Liver (tissue), 9 donors: ENCODE results near the gene MYO18B. TPM values are rescaled to one million over a fixed set of nuclear protein-coding genes. Genes with fewer than 3 reads are reported as not detected.

Experiments
- DNase-seq: peaks from one replicate; pipeline ENCODE4 v3.0.0-alpha.2; 2017; ENCODE audit warnings: low spot score
- H3K27ac ChIP-seq, 2 donors: one replicate each; pipeline ENCODE4 v1.7.0; 2013; ENCODE audit warnings: inconsistent platforms in 2 of 2, low read length in 2 of 2, control low read depth in 1 of 2, low read depth in 1 of 2, mild to moderate bottlenecking in 1 of 2
- H3K27me3 ChIP-seq, 4 donors: one replicate each; pipeline versions ENCODE4 v1.6.1 to v1.7.0; 2013; ENCODE audit warnings: low read length in 3 of 4, inconsistent platforms in 1 of 4, mild to moderate bottlenecking in 1 of 4, moderate library complexity in 1 of 4; ENCODE audit not compliant: control insufficient read depth in 4 of 4, insufficient read depth in 4 of 4
- H3K36me3 ChIP-seq, 4 donors: one replicate each; pipeline versions ENCODE4 v1.6.1 to v1.7.0; 2013; ENCODE audit warnings: low read length in 3 of 4, mild to moderate bottlenecking in 3 of 4, low read depth in 1 of 4, moderate library complexity in 1 of 4; ENCODE audit not compliant: control insufficient read depth in 4 of 4, insufficient read depth in 3 of 4
- H3K4me1 ChIP-seq, 4 donors: one replicate each; pipeline versions ENCODE4 v1.6.1 to v1.7.0; 2013; ENCODE audit warnings: low read length in 3 of 4, mild to moderate bottlenecking in 3 of 4, moderate library complexity in 1 of 4; ENCODE audit not compliant: control insufficient read depth in 4 of 4, insufficient read depth in 4 of 4
- H3K4me3 ChIP-seq, 3 donors: one replicate each; pipeline versions ENCODE4 v1.6.1 to v1.7.0; 2013; ENCODE audit warnings: low read length in 3 of 3, control low read depth in 1 of 3, low read depth in 1 of 3, mild to moderate bottlenecking in 1 of 3
- H3K9ac ChIP-seq, 2 donors: one replicate each; pipeline ENCODE4 v1.7.0; 2013; ENCODE audit warnings: low read length in 2 of 2, mild to moderate bottlenecking in 2 of 2, moderate library complexity in 2 of 2, control low read depth in 1 of 2, low read depth in 1 of 2
- H3K9me3 ChIP-seq, 4 donors: one replicate each; pipeline versions ENCODE4 v1.6.1 to v1.7.0; 2013; ENCODE audit warnings: low read length in 3 of 4; ENCODE audit not compliant: control insufficient read depth in 4 of 4
- ATF3 ChIP-seq: IDR thresholded peaks from 2 replicates; pipeline ENCODE4 v1.6.1; 2016; ENCODE audit warnings: antibody characterized with exemption
- CTCF ChIP-seq: fragments of 150-350 bp; IDR thresholded peaks from 2 replicates; pipeline ENCODE4 v1.5.1; 2017; ENCODE audit warnings: improper control_type of control experiment, low read depth, low read length; ENCODE audit not compliant: missing input control
- EGR1 ChIP-seq, 2 donors: IDR thresholded peaks; 2 replicates each; pipeline ENCODE4 v1.6.1; 2016 to 2018; ENCODE audit warnings: antibody characterized with exemption in 2 of 2, low read depth in 2 of 2
- FOXA1 ChIP-seq: IDR thresholded peaks from 2 replicates; pipeline ENCODE4 v1.6.1; 2016; ENCODE audit warnings: antibody characterized with exemption
- FOXA2 ChIP-seq: IDR thresholded peaks from 2 replicates; pipeline ENCODE4 v1.6.1; 2016; ENCODE audit warnings: antibody characterized with exemption
- GABPA ChIP-seq, 2 donors: IDR thresholded peaks in 1 of 2; conservative IDR thresholded peaks in 1 of 2; 2 replicates each; pipeline ENCODE4 v1.6.1; 2016; ENCODE audit warnings: antibody characterized with exemption in 2 of 2, mild to moderate bottlenecking in 1 of 2, moderate library complexity in 1 of 2
- HNF4A ChIP-seq, 2 donors: conservative IDR thresholded peaks; 2 replicates each; pipeline ENCODE4 v1.6.1; 2016; ENCODE audit warnings: antibody characterized with exemption in 2 of 2, mild to moderate bottlenecking in 2 of 2
- HNF4G ChIP-seq: IDR thresholded peaks from 2 replicates; pipeline ENCODE4 v1.6.1; 2016; ENCODE audit warnings: antibody characterized with exemption
- JUND ChIP-seq, 2 donors: IDR thresholded peaks; 2 replicates each; pipeline ENCODE4 v1.6.1; 2016; ENCODE audit warnings: antibody characterized with exemption in 2 of 2
- MAX ChIP-seq: IDR thresholded peaks from 2 replicates; pipeline ENCODE4 v1.6.1; 2016; ENCODE audit warnings: antibody characterized with exemption
- NR2F2 ChIP-seq: IDR thresholded peaks from 2 replicates; pipeline ENCODE4 v1.6.1; 2016; ENCODE audit warnings: antibody characterized with exemption
- RAD21 ChIP-seq, 2 donors: IDR thresholded peaks; 2 replicates each; pipeline ENCODE4 v1.6.1; 2016; ENCODE audit warnings: antibody characterized with exemption in 2 of 2, mild to moderate bottlenecking in 2 of 2
- REST ChIP-seq: IDR thresholded peaks from 2 replicates; pipeline ENCODE4 v1.6.1; 2016; ENCODE audit warnings: antibody characterized with exemption, mild to moderate bottlenecking
- RXRA ChIP-seq, 2 donors: IDR thresholded peaks; 2 replicates each; pipeline ENCODE4 v1.6.1; 2017 to 2018; ENCODE audit warnings: antibody characterized with exemption in 2 of 2, mild to moderate bottlenecking in 1 of 2
- SP1 ChIP-seq: IDR thresholded peaks from 2 replicates; pipeline ENCODE4 v1.6.1; 2018; ENCODE audit warnings: antibody characterized with exemption, mild to moderate bottlenecking
- TAF1 ChIP-seq: conservative IDR thresholded peaks from 2 replicates; pipeline ENCODE4 v1.6.1; 2016; ENCODE audit warnings: antibody characterized with exemption, mild to moderate bottlenecking
- YY1 ChIP-seq: IDR thresholded peaks from 2 replicates; pipeline ENCODE4 v1.6.1; 2016; ENCODE audit warnings: antibody characterized with exemption, mild to moderate bottlenecking
- ZBTB33 ChIP-seq: IDR thresholded peaks from 2 replicates; pipeline ENCODE4 v1.6.1; 2016; ENCODE audit warnings: antibody characterized with exemption
- WGBS: extraction: QIAGEN DNeasy Blood & Tissue Kit; methylation state at CpG from one replicate; pipeline ENCODE4 v1.1.7; 2013; 5-methylcytosine and 5-hydroxymethylcytosine counted together
- polyA plus RNA-seq, 2 donors: library from polyadenylated mRNA; stranded (reverse) in 1 of 2; unstranded in 1 of 2; fragments of 200-250 nt in 1 of 2; fragments of >200 nt in 1 of 2; fragmentation: Nextera tagmentation in 1 of 2; extraction: Ambion mirVana in 1 of 2; gene quantifications; one replicate each; pipeline versions ENCODE4 v1.2.1 to v1.2.3, GENCODE V29; 2013 to 2015
- total RNA-seq, 2 donors: library from RNA; depleted of rRNA; stranded (reverse); fragments of >200 nt; gene quantifications; one replicate each; pipeline ENCODE4 v1.2.3, GENCODE V29; 2014
- donor health status: healthy.
- donor health status: healthy.
- donor health status: healthy.
- donor health status: healthy.
- donor health status: healthy.

Gene MYO18B
- total and polyA plus RNA-seq, 4 donors: under 0.01 to 4.2 (median 0.02) TPM; not detected in 1

GRCh38 chr22:25804676-25805075 is 62.7 kb downstream of the MYO18B start:
- H3K27me3 ChIP-seq: peaks cover 0 to 4% (median 1%) of the 10 kb centered on the region in 4 donors
- TF ChIP-seq RXRA (IDR thresholded peaks at IDR 0.05) (no peak), FOXA2 (no peak), HNF4A (conservative IDR thresholded peaks at IDR 0.05) (no peak)
- H3K27ac ChIP-seq: no peak overlapping the region
- H3K4me1 ChIP-seq: no peaks in the 10 kb centered on the region
- H3K9ac ChIP-seq: no peak overlapping the region
- no peak for DNase-seq
- peaks cover 0 to 6% (median 3%) of the 10 kb centered on the region in 4 donors for H3K9me3 ChIP-seq
- 82% methylated on average over 6 of the region's 6 CpGs for WGBS
- H3K36me3 ChIP-seq: no peaks in the 10 kb centered on the region
- no peak overlapping the region for H3K4me3 ChIP-seq

- Histone ChIP-seq H3K4me1 (no peaks in the 10 kb centered on the region), H3K9me3 (peaks cover 0 to 6% (median 3%) of the 10 kb centered on the region in 4 donors), H3K9ac (no peak overlapping the region), H3K27me3 (peaks cover 0 to 4% (median 1%) of the 10 kb centered on the region in 4 donors), H3K36me3 (no peaks in the 10 kb centered on the region), H3K4me3 (no peak overlapping the region), H3K27ac (no peak overlapping the region)
- DNase-seq: no peak
- TF ChIP-seq JUND (IDR thresholded peaks at IDR 0.05) (no peak), FOXA2 (no peak), RAD21 (IDR thresholded peaks at IDR 0.05) (no peak), ATF3 (no peak), SP1 (no peak), EGR1 (IDR thresholded peaks at IDR 0.05; ENCODE audit: low read depth in 2 of 2) (no peak), NR2F2 (no peak), CTCF (no peak), MAX (no peak), RXRA (IDR thresholded peaks at IDR 0.05) (no peak), HNF4A (conservative IDR thresholded peaks at IDR 0.05) (no peak), FOXA1 (no peak), TAF1 (no peak), REST (no peak), ZBTB33 (no peak), YY1 (no peak), GABPA (IDR thresholded peaks at IDR 0.05 in 1 of 2, conservative IDR thresholded peaks at IDR 0.05 in 1 of 2) (no peak), HNF4G (no peak)
- WGBS: 68% methylated on average over 4 of the region's 4 CpGs
These were observed 64.6 kb downstream of the MYO18B start for GRCh38 chr22:25806579-25806978.
